DMS79 (cell line): ENCODE measurements around the gene ATP6AP2.

ENCODE experiments used
- DNase-seq: peaks from one replicate; lab custom pipeline; 2025; lab: John Stamatoyannopoulos, UW

The ATP6AP2 gene

GRCh38 chrX:40644176-40644575 lies 63.4 kb downstream of the ATP6AP2 start:
- DNase-seq = no peak

GRCh38 chrX:40644821-40645358 lies 64.1 kb downstream of the ATP6AP2 start:
- peak; percentile 3 for DNase-seq

- DNase-seq = no peak
Observed at GRCh38 chrX:40646489-40647306, 65.9 kb downstream of the ATP6AP2 start.

GRCh38 chrX:40647307-40648197 lies 66.8 kb downstream of the ATP6AP2 start, which contains the start of gene CXorf38:
TSS of gene CXorf38 (minus strand) at chrX:40647561. CDS start at chrX:40647520, 41 bp downstream.
- peak; percentile 39 for DNase-seq

- DNase-seq = no peak
Observed at GRCh38 chrX:40651620-40652223, 71.0 kb downstream of the ATP6AP2 start.

- no peak for DNase-seq
Observed at GRCh38 chrX:40652664-40653063, 71.9 kb downstream of the ATP6AP2 start.

- no peak for DNase-seq
Observed at GRCh38 chrX:40653535-40653934, 72.8 kb downstream of the ATP6AP2 start.
